ENCODE results near the gene TTN.

TTN gene

DNA sequence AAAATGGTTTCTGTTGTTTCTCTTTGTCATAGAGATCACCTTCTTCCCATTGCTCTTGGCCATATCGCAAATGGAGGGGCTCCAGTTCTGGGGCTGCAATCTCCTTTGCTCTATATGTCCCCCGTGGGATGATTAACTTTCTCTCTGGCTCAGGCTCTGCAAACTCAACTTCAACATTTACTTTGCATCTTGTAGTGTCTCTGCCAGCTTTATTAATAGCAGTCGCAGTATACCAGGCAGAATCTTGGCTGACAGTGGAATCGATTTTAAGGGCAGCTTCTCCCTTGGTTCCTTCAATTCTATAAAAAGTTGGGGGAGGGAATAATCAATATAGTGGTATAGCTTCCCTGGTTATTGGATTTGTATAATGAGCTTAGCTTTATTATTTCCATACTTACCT lies 30.5 kb downstream of the TTN start:
- FAIRE-seq (no peak), DNase-seq (ENCODE audit: insufficient read length) (no peak)
- TF ChIP-seq POLR2A (IDR thresholded peaks at IDR 0.05; ENCODE audit: low read depth, low read length) (no peak), POLR2AphosphoS5 (IDR thresholded peaks at IDR 0.05; ENCODE audit: low read depth, low read length) (no peak), TAF1 (IDR thresholded peaks at IDR 0.05; ENCODE audit: borderline replicate concordance, low read depth, low read length) (no peak)

DNA sequence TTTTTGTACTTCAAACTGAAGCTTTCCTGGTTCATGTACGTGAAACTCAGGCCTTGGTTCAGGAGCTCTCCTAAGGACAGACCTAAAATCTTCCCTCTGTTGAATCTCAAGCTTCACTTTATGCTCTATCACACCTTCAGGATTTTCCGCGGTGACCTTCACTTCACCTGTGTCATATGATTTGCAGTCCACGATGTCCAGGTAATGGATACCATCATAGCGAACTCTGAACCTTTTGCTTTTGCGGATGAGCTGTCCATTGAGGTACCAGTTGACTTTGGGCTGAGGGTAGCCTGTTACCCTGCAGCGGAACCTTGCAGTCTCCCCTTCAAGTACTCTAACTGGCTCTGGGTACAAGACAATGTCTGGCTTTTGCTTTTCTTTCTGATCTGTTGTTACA lies 31.2 kb downstream of the TTN start:
- no peak for TF ChIP-seq POLR2AphosphoS5 (IDR thresholded peaks at IDR 0.05; ENCODE audit: low read depth, low read length)
- no peak for TF ChIP-seq POLR2A (IDR thresholded peaks at IDR 0.05; ENCODE audit: low read depth, low read length)
- TF ChIP-seq TAF1 (IDR thresholded peaks at IDR 0.05; ENCODE audit: borderline replicate concordance, low read depth, low read length): no peak
- DNase-seq (ENCODE audit: insufficient read length): no peak
- no peak for FAIRE-seq

DNA sequence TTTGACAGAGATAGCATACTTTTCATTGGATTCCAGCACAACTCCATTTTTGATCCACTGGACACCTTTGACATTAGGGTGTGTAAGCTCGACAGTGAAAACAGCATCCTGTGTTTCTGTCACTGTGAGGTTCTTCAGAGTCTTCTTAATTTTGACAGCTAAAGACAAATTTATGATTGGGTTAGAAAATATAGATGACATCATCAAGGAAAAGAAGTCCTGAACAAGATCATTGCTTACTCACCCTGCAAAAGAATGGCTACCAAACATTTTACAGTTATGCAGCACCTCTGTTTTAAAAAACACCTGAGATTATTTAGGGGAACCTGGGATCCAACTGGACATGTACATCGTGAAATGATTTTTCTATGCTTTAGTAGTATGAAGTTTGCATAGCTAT lies 36.7 kb downstream of the TTN start:
- no peak for TF ChIP-seq POLR2AphosphoS5 (IDR thresholded peaks at IDR 0.05; ENCODE audit: low read depth, low read length)
- TF ChIP-seq TAF1 (IDR thresholded peaks at IDR 0.05; ENCODE audit: borderline replicate concordance, low read depth, low read length): no peak
- TF ChIP-seq POLR2A (IDR thresholded peaks at IDR 0.05; ENCODE audit: low read depth, low read length): no peak
- DNase-seq (ENCODE audit: insufficient read length): no peak
- FAIRE-seq: no peak

DNA sequence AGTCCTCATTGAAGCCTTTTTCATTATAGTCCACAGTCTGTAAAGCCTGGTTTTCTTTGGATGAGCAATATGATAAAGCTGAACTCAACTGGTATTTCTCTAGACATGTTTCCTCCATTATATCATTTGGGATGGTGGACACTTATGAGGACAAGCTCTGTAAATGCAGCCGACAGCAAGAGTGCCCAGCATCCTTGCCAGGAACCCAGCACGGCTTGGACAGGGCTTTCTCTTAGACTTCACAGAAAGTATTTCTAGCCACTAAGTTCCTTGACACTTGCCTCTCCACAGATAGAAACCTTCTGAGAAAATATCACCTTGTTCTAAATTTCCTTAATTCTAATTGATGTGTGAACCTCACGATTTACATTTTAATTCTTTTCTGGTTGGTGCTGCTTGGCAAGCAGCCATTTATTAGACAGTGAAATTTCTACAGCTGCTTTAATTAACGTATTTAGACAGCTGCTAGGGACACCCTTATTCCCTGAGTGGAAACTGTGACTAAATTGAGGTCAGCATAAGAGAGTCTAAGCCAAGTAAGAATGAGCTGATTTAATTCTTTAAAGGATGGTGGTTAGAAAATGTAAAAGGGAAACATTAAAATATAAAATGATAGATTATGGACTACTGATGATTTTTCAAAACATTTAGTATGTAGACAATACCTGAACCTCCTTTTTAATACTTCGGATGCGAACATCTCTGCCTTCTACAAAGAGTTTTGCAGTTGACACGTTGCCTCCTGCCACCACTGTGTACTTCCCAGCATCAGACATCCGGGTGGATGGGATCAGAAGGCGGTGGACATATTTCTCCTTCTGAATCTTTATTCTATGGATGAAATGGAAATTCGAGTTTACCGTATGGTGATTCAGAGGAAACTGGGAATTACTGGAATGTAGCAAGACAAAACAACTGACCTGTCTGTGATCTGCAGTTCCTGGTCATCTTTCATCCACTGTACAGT lies 39.8 kb downstream of the TTN start:
- DNase-seq (ENCODE audit: insufficient read length) (no peak), FAIRE-seq (no peak)
- no peak for TF ChIP-seq POLR2A (IDR thresholded peaks at IDR 0.05; ENCODE audit: low read depth, low read length)
- no peak for TF ChIP-seq POLR2AphosphoS5 (IDR thresholded peaks at IDR 0.05; ENCODE audit: low read depth, low read length)
- no peak for TF ChIP-seq TAF1 (IDR thresholded peaks at IDR 0.05; ENCODE audit: borderline replicate concordance, low read depth, low read length)

DNA sequence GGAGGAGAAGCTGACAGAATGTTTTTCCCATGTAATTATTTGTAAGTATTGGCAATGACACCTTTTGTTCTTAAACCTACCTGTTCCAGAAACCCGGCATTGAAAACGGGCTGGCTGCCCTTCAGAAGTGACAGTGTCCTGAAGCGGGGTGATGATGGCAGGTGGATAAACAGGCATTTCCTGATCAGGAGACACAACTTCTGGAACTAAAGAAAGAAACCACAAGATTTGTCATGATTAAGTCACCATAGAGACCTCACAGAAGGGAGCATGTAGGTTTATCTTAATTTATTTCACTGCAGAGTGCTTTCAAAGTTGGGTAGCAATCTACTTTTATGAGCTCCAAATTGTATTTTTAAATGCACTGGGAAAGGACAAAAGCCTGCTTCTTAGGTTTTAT lies 43.1 kb downstream of the TTN start:
- no peak for DNase-seq (ENCODE audit: insufficient read length)
- no peak for FAIRE-seq

DNA sequence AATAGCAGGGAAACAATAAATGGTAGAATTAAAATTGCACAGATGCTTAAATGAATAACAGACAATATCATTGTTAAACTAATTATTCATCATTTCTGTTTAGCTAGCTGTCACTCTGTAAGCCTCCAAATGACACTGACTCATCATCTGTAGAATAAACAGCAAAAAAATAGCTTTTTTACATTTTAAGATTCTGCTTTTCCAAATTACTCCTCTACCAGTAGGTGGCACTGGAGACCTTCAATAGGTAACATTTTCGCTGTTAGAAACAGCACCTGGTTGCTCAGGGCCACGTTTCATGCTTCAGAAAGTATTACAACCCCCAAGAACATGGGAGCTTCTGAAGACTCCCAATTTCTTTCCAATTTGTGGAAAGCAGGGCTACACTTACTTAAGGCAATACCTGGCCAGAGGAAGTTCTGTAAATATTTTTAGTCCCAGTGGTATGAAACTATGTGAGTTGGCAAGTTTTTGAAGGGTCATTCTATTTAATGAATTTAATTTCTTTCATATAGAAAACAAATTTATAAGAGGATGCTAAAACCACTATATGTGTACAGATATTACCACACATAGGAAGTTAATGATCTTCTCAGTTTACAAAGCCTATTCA lies 45.4 kb downstream of the TTN start:
- DNase-seq (ENCODE audit: insufficient read length) (peak; percentile 0), FAIRE-seq (peak; percentile 82)
- no peak for TF ChIP-seq POLR2AphosphoS5 (IDR thresholded peaks at IDR 0.05; ENCODE audit: low read depth, low read length)
- no peak for TF ChIP-seq TAF1 (IDR thresholded peaks at IDR 0.05; ENCODE audit: borderline replicate concordance, low read depth, low read length)
- TF ChIP-seq POLR2A (IDR thresholded peaks at IDR 0.05; ENCODE audit: low read depth, low read length): no peak

More for the DNA sequence above, 43.1 kb downstream of the TTN start:
- no peak for TF ChIP-seq POLR2AphosphoS5 (IDR thresholded peaks at IDR 0.05; ENCODE audit: low read depth, low read length)
- no peak for TF ChIP-seq TAF1 (IDR thresholded peaks at IDR 0.05; ENCODE audit: borderline replicate concordance, low read depth, low read length)
- TF ChIP-seq POLR2A (IDR thresholded peaks at IDR 0.05; ENCODE audit: low read depth, low read length): no peak

DNA sequence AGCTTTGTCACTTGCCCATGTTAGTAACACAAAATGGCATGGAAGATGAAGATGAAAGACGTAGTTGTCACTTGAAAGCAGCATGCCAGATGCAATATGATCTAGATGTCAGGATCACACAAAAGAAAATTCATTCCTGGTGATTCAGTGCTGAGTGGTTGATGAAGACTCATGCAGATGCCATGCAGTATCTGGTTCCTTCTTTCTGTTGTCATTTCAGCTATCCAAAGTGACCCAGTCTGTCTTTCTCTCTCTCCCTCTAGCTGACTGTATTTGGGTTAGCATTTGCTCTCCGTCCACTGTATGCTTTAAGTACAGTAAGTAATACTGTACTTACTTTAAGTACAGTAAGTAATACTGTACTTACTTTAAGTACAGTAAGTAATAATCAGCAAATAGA lies 50.4 kb downstream of the TTN start:
- FAIRE-seq: peak; percentile 80
- TF ChIP-seq POLR2A (IDR thresholded peaks at IDR 0.05; ENCODE audit: low read depth, low read length) (no peak), TAF1 (IDR thresholded peaks at IDR 0.05; ENCODE audit: borderline replicate concordance, low read depth, low read length) (no peak), POLR2AphosphoS5 (IDR thresholded peaks at IDR 0.05; ENCODE audit: low read depth, low read length) (no peak)
- no peak for DNase-seq (ENCODE audit: insufficient read length)

DNA sequence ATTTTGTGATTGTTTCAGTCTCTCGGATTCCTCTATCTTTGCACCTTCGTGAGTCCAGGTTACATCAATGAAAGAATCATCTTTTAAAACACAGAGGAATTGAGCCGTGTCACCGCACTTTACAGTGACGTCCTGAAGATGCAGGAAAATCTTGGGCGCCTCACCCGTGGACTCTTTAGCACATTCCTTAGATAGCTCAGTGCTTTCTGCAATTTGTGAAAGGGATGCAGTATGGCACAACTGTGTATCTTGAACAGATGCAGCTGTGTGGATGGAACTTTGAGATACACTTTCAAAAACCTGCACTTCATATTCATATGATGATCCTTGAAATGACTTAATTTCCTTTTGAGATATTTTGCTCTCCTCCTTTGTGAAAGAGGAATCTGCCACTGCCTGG lies 50.9 kb downstream of the TTN start:
- FAIRE-seq (no peak), DNase-seq (ENCODE audit: insufficient read length) (no peak)
- TF ChIP-seq POLR2AphosphoS5 (IDR thresholded peaks at IDR 0.05; ENCODE audit: low read depth, low read length) (no peak), TAF1 (IDR thresholded peaks at IDR 0.05; ENCODE audit: borderline replicate concordance, low read depth, low read length) (no peak), POLR2A (IDR thresholded peaks at IDR 0.05; ENCODE audit: low read depth, low read length) (no peak)

DNA sequence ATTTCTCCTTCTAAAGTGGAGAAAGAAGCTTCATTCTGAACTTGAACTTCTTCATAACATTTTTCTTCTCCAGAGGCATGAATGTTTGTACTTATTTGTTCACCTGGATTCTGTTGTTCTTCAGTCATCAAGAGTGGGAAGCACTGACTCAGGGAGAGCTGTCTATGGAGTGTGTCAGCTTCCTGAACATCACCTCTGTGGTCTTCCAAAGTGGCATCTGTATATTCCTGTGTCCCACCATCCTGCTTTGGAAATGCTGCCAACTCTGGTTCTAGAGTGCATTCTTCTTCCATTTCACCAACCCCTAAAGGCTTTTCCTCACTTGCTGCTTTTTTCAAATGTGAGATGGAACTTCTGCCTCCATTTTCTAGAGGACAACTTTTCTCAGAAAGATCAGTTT lies 59.5 kb downstream of the TTN start:
- TF ChIP-seq POLR2A (IDR thresholded peaks at IDR 0.05; ENCODE audit: low read depth, low read length) (no peak), TAF1 (IDR thresholded peaks at IDR 0.05; ENCODE audit: borderline replicate concordance, low read depth, low read length) (no peak), POLR2AphosphoS5 (IDR thresholded peaks at IDR 0.05; ENCODE audit: low read depth, low read length) (no peak)
- FAIRE-seq: no peak

DNA sequence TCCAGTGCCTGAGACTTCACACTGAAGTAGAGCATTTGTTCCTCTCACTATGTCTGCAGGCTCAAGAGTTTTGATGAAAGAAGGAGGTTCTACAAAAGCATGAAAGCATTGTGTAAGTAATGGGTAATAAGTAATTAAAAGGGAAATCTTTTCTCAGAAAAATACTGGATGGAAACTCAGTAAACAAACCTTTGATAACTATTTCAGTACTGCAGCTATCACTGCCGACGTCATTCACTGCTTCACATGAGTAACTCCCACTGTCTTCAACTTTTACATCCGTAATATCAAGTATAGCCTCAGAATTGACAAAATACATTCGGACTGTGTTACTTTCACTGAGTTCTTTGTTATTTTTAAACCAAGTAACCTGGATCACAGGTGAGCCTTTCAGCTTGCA lies 72.7 kb downstream of the TTN start:
- FAIRE-seq: no peak
- TF ChIP-seq POLR2AphosphoS5 (IDR thresholded peaks at IDR 0.05; ENCODE audit: low read depth, low read length) (no peak), POLR2A (IDR thresholded peaks at IDR 0.05; ENCODE audit: low read depth, low read length) (no peak), TAF1 (IDR thresholded peaks at IDR 0.05; ENCODE audit: borderline replicate concordance, low read depth, low read length) (no peak)
- no peak for DNase-seq (ENCODE audit: insufficient read length)

More for the DNA sequence above, 59.5 kb downstream of the TTN start:
- DNase-seq (ENCODE audit: insufficient read length): no peak

DNA sequence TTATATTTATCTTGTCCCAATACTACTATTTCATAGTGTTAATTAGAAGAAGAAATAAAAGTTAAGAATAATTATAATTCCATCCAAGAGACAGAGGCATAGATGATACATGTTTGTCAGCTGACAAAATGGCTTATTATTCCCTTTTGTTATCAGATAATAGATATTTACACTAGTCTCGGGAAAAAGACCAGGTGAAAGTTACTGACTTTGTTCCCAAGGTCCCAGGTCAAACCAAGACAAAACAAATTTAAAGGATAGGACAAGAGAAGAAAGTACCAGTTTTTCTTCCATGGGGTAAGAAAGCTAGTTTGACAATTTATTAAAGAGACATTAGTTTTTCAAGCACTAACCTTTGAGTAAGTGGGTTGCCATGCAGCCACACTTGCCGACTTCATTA lies 73.2 kb downstream of the TTN start:
- DNase-seq (ENCODE audit: insufficient read length) (no peak), FAIRE-seq (no peak)
- TF ChIP-seq POLR2A (IDR thresholded peaks at IDR 0.05; ENCODE audit: low read depth, low read length) (no peak), TAF1 (IDR thresholded peaks at IDR 0.05; ENCODE audit: borderline replicate concordance, low read depth, low read length) (no peak), POLR2AphosphoS5 (IDR thresholded peaks at IDR 0.05; ENCODE audit: low read depth, low read length) (no peak)

DNA sequence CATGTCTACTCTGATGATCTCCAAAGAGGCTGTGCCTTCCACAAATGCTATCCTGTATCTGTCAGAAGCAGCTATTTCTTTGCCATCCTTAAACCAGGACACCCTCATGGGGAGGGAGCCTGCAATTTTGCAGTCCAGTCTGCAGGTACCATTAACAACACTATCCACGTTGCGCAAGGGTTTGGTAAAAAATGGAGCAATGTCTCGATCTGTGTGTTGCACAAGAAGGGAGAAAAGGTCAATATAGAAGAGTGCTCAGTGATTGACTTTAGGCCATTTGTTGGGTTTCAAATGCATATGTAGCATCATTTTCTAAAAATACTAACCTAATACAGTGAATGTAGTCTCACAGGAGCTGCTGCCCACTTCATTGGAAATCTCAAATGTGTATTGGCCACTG lies 74.3 kb downstream of the TTN start:
- FAIRE-seq: no peak
- no peak for TF ChIP-seq POLR2AphosphoS5 (IDR thresholded peaks at IDR 0.05; ENCODE audit: low read depth, low read length)
- no peak for TF ChIP-seq POLR2A (IDR thresholded peaks at IDR 0.05; ENCODE audit: low read depth, low read length)
- no peak for TF ChIP-seq TAF1 (IDR thresholded peaks at IDR 0.05; ENCODE audit: borderline replicate concordance, low read depth, low read length)
- DNase-seq (ENCODE audit: insufficient read length): no peak
